NCI-H2227 treated with DMSO at 0.1 percent for 48 hours (cell line): ENCODE results near the gene ZFP57.
A peak's percentile ranks its signal among the peaks of the same experiment; 100 is the strongest.

Experiments
- DNase-seq: peaks from one replicate; lab custom pipeline; 2025; lab: John Stamatoyannopoulos, UW

Gene ZFP57

GRCh38 chr6:29680904-29681303 is at the start of gene ZFP57:
Gene ZFP57, minus strand, starts transcription at chr6:29681152. Its CDS starts 4,149 bp downstream, at chr6:29677003.
- DNase-seq, result no peak

DNA sequence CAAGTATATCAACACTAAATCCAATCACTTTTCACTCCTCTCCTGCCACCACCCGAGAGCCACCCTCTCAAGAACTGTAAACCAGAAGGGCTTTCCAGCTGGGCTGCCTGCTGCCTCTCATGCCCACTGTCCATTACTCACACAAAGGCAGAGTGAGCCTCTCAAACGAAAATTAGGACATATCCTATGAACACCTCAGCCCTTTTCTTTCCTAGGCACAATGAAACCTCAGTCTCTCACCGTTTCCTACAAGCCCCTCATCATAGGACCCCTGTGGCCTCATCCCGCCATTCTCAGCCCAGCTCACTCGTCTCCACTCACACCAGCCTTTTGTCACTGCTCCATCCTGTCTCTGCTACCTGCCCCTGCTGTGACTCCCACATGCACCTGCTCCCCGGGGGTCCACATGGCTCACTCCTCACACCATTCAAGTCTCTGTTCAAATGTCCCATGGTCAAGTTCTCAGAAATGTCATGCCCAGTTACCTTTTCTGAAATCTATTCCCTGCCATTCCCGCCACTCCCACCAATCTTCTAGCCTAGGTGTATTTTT is 49.7 kb upstream of the ZFP57 start:
- DNase-seq, result no peak

DNA sequence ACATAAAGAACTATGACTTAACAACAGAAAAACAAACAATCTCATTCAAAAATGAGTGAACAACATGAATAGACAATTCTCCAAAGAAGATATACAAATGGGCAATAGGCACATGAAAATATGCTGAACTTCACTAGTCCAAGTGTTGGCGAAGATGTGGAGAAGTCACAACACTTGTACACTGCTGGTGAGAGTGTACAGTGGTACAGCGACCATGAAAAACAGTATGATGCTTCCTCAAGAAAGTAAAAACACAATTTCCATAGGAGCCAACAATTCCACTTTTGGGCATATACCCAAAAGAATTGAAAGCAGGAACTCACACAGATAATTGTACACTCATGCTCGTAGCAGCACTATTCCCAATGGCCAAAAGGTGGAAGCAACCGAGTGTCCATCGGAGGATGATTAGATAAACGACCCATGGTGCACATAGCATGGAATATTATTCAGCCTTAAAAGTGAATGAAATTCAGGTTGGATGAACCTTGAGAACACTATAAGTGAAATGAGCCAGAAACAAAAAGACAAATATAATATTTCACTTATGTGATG is 48.9 kb upstream of the ZFP57 start:
- no peak for DNase-seq

- DNase-seq, result no peak
Observed at GRCh38 chr6:29728875-29729270, 47.9 kb upstream of the ZFP57 start.

DNA sequence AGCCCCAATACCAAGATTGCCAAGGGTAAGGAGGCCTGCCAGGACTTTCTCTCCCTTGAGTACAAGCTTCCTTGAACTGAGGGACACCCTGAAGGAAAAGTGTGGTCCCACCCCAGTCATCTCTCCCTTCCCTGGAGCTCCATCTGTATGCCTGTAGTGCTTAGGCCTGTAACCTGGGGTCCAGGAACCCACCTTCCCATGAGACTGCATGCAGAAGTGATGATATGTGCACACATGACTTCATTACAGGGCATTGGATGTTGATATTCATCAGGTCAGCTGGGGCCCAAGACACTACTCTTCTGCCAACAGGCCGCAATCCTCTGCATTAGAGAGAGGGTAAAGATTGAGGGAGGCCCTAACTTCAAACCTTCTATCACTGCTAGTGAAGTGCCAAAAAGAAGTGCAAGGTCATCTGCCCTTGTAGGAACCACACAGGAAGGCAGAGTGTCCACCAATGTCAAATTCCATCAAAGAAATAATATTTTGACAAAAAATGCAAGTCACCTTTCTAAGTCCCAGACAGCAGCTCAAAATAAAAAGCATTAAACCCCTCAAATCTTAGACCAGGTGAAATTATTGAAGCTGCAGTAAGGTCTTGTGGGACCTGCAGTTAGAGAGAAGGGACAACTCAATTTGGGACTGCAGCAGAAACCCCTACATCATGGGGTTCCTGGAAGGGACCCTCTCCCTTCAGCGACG is 47.4 kb upstream of the ZFP57 start:
- DNase-seq, result no peak

DNA sequence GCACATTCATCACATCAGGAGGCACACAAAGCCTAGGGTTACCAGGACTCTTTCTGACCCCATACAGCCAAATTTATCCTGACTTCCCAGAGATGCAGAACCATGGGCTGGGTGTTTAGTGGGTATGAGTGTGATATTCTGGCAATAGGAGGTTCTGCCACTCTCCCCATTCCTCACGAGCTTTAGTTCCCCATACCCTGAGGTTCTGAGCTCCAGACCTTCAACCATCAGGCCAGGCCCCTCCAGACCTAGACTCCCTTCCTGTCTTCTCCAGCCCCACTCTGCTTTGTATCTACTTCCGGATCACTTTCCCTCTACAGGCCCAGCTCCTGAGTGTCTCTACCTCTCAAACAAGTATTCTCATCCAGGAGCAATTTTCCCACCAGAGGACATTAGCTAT is 46.7 kb upstream of the ZFP57 start:
- DNase-seq, result no peak

DNA sequence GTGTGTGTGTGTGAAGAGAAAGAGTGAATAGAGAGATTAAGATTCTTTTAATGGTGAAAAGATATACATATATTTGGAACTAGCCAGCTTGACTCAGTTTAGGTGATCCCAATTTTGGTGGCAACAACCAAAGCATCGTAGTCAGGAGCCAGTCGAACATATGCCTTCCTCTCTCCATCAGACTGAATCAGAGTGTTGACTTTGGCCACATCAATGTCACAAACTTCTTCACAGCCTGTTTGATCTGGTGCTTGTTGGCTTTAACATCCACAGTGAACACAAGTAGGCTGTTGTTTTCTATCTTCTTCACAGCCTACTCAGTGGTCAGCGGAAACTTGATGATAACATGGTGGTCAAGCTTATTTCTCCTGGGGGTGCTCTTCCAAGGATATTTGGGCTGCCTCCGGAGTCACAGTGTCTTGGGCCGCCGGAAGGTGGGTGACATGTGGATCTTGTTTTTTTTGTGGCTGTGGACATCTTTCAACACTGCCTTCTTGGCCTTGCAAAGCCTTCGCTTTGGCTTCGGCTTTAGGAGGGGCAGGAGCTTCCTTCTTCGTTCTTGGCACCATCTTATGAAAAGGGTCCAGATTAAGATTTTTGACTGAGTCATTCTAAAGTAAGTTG is 45.7 kb upstream of the ZFP57 start:
- no peak for DNase-seq

DNA sequence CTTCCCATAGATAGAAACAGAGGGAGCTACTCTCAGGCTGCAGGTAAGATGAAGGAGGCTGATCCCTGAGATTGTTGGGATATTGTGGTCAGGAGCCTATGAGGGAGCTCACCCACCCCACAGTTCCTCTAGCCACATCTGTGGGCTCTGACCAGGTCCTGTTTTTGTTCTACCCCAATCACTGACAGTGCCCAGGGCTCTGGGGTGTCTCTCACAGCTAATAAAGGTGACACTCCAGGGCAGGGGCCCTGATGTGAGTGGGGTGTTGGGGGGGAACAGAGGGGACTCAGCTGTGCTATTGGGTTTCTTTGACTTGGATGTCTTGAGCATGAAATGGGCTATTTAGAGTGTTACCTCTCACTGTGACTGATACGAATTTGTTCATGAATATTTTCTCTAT is 45.0 kb upstream of the ZFP57 start:
- DNase-seq, result no peak

DNA sequence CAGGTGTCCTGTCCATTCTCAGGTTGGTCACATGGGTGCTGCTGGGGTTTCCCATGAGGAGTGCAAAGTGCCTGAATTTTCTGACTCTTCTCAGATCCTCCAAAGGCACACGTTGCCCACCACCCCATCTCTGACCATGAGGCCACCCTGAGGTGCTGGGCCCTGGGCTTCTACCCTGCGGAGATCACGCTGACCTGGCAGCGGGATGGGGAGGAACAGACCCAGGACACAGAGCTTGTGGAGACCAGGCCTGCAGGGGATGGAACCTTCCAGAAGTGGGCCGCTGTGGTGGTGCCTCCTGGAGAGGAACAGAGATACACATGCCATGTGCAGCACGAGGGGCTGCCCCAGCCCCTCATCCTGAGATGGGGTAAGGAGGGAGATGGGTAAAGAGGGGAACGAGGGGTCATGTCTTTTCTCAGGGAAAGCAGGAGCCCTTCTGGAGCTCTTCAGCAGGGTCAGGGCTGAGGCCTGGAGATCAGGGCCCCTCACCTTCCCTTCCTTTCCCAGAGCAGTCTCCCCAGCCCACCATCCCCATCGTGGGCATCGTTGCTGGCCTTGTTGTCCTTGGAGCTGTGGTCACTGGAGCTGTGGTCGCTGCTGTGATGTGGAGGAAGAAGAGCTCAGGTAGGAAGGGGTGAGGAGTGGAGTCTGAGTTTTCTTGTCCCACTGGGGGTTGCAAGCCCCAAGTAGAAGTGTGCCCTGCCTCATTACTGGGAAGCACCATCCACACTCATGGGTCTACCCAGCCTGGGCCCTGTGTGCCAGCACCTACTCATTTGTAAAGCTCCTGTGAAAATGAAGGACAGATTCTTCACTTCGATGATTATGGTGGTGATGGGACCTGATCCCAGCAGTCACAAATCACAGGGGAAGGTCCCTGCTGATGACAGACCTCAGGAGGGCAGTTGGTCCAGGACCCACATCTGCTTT is 44.3 kb upstream of the ZFP57 start:
- DNase-seq, result no peak

DNA sequence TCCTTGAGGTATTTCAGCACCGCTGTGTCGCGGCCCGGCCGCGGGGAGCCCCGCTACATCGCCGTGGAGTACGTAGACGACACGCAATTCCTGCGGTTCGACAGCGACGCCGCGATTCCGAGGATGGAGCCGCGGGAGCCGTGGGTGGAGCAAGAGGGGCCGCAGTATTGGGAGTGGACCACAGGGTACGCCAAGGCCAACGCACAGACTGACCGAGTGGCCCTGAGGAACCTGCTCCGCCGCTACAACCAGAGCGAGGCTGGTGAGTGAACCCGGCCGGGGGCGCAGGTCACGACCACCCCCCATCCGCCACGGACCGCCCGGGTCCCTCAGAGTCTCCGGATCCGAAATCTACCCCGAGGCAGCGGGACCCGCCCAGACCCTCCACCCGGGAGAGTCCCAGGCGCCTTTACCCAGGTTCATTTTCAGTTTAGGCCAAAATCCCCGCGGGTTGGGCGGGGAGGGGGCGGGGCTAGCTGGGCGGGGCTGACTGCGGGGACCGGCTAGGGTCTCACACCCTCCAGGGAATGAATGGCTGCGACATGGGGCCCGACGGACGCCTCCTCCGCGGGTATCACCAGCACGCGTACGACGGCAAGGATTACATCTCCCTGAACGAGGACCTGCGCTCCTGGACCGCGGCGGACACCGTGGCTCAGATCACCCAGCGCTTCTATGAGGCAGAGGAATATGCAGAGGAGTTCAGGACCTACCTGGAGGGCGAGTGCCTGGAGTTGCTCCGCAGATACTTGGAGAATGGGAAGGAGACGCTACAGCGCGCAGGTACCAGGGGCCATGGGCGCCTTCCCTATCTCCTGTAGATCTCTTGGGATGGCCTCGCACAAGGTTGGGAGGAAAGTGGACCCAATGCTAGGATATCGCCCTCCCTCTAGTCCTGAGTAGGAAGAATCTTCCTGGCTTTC is 43.0 kb upstream of the ZFP57 start:
- no peak for DNase-seq

GRCh38 chr6:29723262-29723665 is 42.3 kb upstream of the ZFP57 start, which contains the start of gene HLA-F:
Gene HLA-F, plus strand, starts transcription at chr6:29723434. Its CDS starts 30 bp downstream, at chr6:29723464.
- DNase-seq, result peak; percentile 75

DNA sequence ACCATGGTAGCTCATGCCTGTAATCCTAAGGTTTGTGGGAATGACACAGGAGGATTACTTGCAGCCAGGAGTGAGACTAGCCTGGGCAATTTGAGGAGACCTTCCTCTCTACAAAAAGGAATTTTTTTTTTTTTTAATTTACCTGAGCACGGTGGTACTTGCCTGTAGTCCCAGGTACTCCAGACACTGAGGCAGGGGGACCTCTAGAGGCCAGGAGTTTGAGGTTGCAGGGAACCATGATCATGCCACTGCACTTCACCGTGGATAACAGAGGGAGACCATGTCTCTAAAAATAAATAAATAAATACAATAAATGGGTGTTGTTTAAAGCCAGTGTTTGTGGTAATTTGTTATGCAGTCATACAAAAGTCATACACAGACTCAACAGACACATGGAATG is 39.9 kb upstream of the ZFP57 start:
- no peak for DNase-seq

DNA sequence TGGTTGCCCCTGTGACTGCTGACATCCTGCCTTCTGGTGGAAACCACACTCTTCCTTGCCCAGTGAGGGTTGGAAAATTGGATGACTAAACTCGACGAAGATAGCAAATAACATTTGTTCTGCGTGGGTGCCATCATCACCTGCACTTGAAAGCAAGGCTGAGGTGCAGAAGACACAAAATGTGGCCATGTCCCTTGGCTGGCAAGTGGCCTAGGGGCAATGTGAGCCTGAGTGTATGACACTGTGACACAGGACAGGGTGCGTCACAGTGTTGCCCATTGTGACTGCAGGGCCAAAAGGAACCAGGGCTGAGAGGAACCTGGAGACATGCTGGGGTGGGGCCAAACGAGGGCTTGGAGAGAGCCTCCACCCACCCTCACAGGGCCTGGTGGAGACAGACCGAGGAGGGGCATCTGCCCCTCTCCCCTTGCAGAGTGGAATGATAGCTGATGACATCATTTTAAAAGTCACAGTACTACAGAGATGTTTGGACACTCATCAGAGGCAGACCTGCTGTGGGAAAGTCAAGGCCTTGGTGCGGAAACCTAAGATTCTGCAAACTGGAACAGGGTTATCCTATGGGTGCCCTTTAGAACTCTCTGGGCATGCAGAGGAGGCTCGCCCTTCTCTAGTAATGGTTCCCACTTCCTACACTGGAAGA is 29.5 kb upstream of the ZFP57 start:
- no peak for DNase-seq

GRCh38 chr6:29709188-29709587 is 28.2 kb upstream of the ZFP57 start:
- no peak for DNase-seq

GRCh38 chr6:29708432-29709179 is 27.7 kb upstream of the ZFP57 start:
- DNase-seq, result no peak

DNA sequence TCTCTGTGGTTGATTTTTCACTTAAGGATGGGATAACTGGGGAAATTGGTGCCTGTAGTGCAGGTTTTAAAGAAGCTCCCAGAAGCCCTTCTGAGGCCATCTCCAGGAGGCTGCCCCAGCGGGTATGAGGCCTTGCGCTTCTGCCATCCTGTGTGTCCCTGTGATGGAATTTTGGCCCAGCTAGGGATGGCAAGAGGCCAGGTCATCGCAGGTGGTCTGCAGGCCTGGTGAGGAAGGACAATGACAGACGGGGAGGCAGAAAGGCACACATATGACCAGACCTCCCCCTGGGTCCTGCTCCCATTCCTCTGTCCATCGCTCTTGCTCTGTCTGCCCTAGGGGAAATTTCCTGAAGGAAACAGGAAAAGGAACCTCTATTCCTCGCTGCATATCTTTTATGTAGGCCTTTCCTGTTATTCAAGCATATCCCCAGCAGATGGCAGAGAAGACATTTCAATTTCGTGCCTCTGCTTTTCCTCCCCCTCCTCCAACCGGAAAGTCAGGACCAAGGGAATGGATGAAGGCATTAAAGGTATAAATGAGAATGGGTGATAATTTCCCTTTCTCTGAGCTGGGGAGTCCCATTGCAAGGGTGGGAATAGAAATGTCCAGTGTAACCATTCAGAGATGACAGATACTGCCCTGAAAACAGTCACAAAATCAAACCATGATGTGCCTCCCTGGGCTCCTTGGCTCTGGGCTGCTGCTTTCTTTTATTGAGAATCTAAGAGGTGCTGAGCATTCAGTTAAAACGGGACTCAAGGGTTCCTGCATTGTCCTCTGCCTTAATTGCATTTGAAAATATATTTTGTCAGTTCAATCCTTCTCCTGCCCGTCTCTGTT is 24.7 kb upstream of the ZFP57 start:
- peak; percentile 44 for DNase-seq

DNA sequence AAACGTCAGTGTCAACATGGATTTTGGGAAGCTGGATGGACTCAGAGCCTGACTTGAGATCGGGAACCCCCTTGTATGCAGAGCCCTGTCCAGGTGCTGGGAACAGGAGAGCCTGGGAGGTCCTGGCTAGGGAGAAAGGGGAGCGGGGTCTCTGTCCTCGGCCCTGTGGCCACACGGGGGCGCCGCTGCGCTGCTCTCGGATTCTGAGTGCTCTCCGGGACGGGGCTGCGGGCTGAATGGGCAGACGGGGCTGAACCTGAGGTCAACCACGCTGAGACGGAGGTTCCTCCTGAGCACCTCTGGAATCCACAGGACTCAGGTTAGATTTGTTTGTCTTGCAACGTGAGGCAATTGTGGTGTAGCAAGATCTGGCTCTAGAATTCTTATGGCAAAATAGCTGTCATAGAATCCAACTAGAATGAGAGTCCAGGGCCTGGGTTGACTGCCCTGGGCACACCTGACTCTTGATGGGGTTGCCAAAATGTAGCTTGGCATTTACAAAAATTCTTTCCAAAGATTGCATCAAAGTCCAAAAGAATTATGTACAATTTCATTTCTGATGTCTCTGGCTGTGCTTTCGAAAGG is 21.7 kb upstream of the ZFP57 start:
- DNase-seq, result no peak
